A673 (cell line): Measurements from ENCODE around the gene DLG3. TPM values are rescaled to one million over a fixed set of nuclear protein-coding genes. Genes with fewer than 3 reads are reported as not detected.

ENCODE experiments used
- BruUV-seq: library from RNA; stranded (reverse); fragments of 400-500 nt; replicated peaks from 2 replicates; lab custom pipeline; 2021; lab: Mats Ljungman, UMichigan
- CTCF ChIA-PET: fragments of 300-600 bp; sonication (Branson Sonifier 250); formaldehyde crosslinking; loops from one replicate; lab custom pipeline; 2022; ENCODE audit warnings: antibody characterized with exemption; lab: Charles Lee
- POLR2A ChIA-PET: fragments of 300-600 bp; sonication (Branson Sonifier 250); formaldehyde crosslinking; loops from one replicate; lab custom pipeline; 2022; ENCODE audit warnings: antibody characterized with exemption; ENCODE audit not compliant: low non-redundant PET; lab: Charles Lee
- DNase-seq: peaks from one replicate; pipeline ENCODE4 v3.0.0-alpha.2; 2015; ENCODE audit warnings: low spot score
- H3K27ac ChIP-seq: fragments of 200-600 bp; sonication (generic); 2 replicates; pipeline ENCODE4 v1.5.1; 2016; ENCODE audit warnings: mixed run types, low read depth, mild to moderate bottlenecking, mixed read lengths, antibody characterized with exemption, low read length; ENCODE audit not compliant: poor library complexity, severe bottlenecking
- H3K27me3 ChIP-seq: fragments of 200-600 bp; sonication (generic); replicated peaks from 2 replicates; pipeline ENCODE4 v1.6.1; 2017; ENCODE audit warnings: mixed run types, low read depth, mild to moderate bottlenecking, mixed read lengths, antibody characterized with exemption, low read length; ENCODE audit not compliant: insufficient read depth, poor library complexity
- H3K36me3 ChIP-seq: fragments of 200-600 bp; sonication (generic); 2 replicates; pipeline ENCODE4 v1.6.1; 2016; ENCODE audit warnings: mixed run types, mild to moderate bottlenecking, mixed read lengths, antibody characterized with exemption, low read length; ENCODE audit not compliant: insufficient read depth, poor library complexity, severe bottlenecking
- H3K4me1 ChIP-seq: fragments of 200-600 bp; sonication (generic); 2 replicates; pipeline ENCODE4 v1.6.1; 2017; ENCODE audit warnings: mixed run types, mild to moderate bottlenecking, mixed read lengths, antibody characterized with exemption, low read length; ENCODE audit not compliant: insufficient read depth, poor library complexity, severe bottlenecking
- H3K4me3 ChIP-seq: fragments of 200-600 bp; sonication (generic); 2 replicates; pipeline ENCODE4 v1.5.1; 2016; ENCODE audit warnings: low read depth, mixed run types, mild to moderate bottlenecking, mixed read lengths, low read length; ENCODE audit not compliant: poor library complexity, severe bottlenecking
- H3K9me3 ChIP-seq: fragments of 200-600 bp; sonication (generic); 2 replicates; pipeline ENCODE4 v1.6.1; 2016; ENCODE audit warnings: mixed run types, low read depth, mild to moderate bottlenecking, mixed read lengths, antibody characterized with exemption, low read length; ENCODE audit not compliant: poor library complexity, severe bottlenecking
- CTCF ChIP-seq: fragments of 300-800, 200-600 bp; sonication (generic); conservative IDR thresholded peaks from 2 replicates; pipeline ENCODE4 v1.5.1; 2017; ENCODE audit warnings: low read depth, mild to moderate bottlenecking, antibody characterized with exemption, low read length, moderate library complexity, mixed read lengths
- EZH2 ChIP-seq: fragments of 200-600 bp; sonication (generic); IDR thresholded peaks from 2 replicates; pipeline ENCODE4 v1.6.1; 2017; ENCODE audit warnings: borderline replicate concordance, low read depth, mild to moderate bottlenecking, mixed read lengths, antibody characterized with exemption, low read length; ENCODE audit not compliant: poor library complexity, severe bottlenecking
- intact Hi-C: fragments of 100-400 bp; cut with micrococcal nuclease; formaldehyde crosslinking; loops from one replicate; pipeline ENCODE4 v1.10.0; 2022; ENCODE audit not compliant: unreplicated experiment
- total RNA-seq: library from RNA; stranded (reverse); gene quantifications from 2 replicates; pipeline ENCODE4 v1.2.3, GENCODE V29; 2021

Gene DLG3
- total RNA-seq, 1 experiment from 2014 or later, result 32.8 TPM

- H3K27ac ChIP-seq, result no peak overlapping the region
- no peaks in the 10 kb centered on the region for H3K27me3 ChIP-seq
- no peak overlapping the region for H3K4me3 ChIP-seq
- DNase-seq, result no peak
- TF ChIP-seq CTCF (no peak), EZH2 (no peak)
- no TSS peak for BruUV-seq
- intact Hi-C loops, result no loop called here
- CTCF ChIA-PET, result no interaction called here
- H3K36me3 ChIP-seq, result peaks cover 15% of the 10 kb centered on the region
- H3K9me3 ChIP-seq, result no peaks in the 10 kb centered on the region
- POLR2A ChIA-PET, result no interaction called here
- no peaks in the 10 kb centered on the region for H3K4me1 ChIP-seq
Measured at GRCh38 chrX:70500826-70501225, 56.2 kb downstream of the DLG3 start.

DNA sequence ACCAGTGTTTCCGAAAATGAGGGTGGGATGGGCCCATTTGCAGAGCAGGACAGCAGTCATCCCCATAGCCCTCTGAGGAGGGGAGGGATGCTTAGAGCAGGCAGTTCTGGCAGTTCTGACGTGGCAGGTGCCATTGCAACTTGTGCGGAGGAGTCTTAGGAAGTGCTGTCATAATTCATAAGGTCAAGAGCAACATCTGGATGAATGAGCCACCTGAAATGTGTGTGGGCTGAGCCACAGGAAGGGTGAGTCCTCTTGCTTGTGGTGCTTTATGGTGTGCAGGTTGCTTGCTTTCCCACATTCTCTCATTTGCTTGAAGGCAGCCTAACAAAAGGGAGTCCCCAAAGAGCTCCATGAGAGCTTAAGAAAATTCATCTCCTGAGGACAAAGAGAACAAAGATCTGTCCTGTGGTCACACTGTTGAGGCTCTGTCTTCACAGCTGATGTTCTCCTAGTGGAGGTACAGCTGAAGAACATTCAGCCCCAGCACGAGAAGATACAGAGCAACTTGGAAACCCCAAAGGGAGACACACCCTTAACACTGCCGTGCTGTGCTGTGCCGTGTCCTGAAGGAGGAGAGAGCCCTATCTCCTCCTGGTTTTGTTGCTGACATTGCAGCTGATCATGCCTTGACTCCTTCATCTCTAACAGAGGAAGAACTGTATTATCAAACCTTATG lies 60.3 kb downstream of the DLG3 start:
- Histone ChIP-seq H3K36me3 (peaks cover 2% of the 10 kb centered on the region), H3K27me3 (no peaks in the 10 kb centered on the region), H3K4me3 (no peak overlapping the region), H3K9me3 (no peaks in the 10 kb centered on the region), H3K27ac (no peak overlapping the region), H3K4me1 (peaks cover 7% of the 10 kb centered on the region)
- CTCF ChIA-PET, result no interaction called here
- no TSS peak for BruUV-seq
- no peak for DNase-seq
- POLR2A ChIA-PET, result no interaction called here
- intact Hi-C loops, result loop anchor here (5.0 kb wide), 1 partner anchor 153 kb away; no protein-coding TSS in a partner anchor
- TF ChIP-seq CTCF (no peak), EZH2 (no peak)

DNA sequence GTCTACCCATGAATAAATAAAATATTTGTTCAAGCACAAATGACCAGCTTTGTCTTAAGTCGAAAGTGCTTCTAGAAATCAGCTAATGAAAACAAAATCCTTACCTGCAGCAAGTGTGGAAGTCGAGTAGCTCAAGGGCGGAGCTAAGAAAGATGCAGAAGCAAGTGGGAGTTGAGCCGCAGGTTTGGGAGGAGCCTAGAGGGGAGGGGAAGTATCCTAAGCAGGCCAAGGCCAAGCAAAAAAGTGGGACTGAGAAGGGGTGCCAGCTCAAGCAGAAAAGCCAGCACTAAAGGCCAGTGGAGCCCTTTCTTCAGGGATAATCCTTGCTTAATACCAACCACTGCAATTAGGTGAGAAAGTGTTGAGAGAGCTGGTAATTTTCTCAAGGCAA lies 60.8 kb downstream of the DLG3 start:
- Histone ChIP-seq H3K27me3 (no peaks in the 10 kb centered on the region), H3K36me3 (no peaks in the 10 kb centered on the region), H3K4me1 (peaks cover 7% of the 10 kb centered on the region), H3K4me3 (no peak overlapping the region), H3K9me3 (no peaks in the 10 kb centered on the region), H3K27ac (no peak overlapping the region)
- no peak for TF ChIP-seq CTCF
- TF ChIP-seq EZH2, result no peak
- ChIA-PET CTCF (no interaction called here), POLR2A (no interaction called here)
- intact Hi-C loops, result loop anchor here (5.0 kb wide), 1 partner anchor 153 kb away; no protein-coding TSS in a partner anchor
- BruUV-seq, result no TSS peak
- no peak for DNase-seq
